Epithelial cell of esophagus (primary cell): Measurements from ENCODE around the gene CREB5.
A peak's percentile ranks its signal among the peaks of the same experiment; 100 is the strongest.

Experiments used
- DNase-seq: peaks from one replicate; pipeline ENCODE4 v3.0.0; 2010; ENCODE audit warnings: low read depth
- H3K4me3 ChIP-seq: 2 replicates; pipeline ENCODE4 v1.5.1; 2011; ENCODE audit warnings: mild to moderate bottlenecking, low read length, control low read depth
- TF ChIP-seq, protein P1 (sequence below): IDR thresholded peaks from 2 replicates; pipeline ENCODE4 v1.5.1; 2011; ENCODE audit warnings: low read depth, mild to moderate bottlenecking, low read length, control low read depth, inconsistent platforms; ENCODE audit not compliant: insufficient read depth; ENCODE audit errors: missing control alignments

CREB5 gene

DNA sequence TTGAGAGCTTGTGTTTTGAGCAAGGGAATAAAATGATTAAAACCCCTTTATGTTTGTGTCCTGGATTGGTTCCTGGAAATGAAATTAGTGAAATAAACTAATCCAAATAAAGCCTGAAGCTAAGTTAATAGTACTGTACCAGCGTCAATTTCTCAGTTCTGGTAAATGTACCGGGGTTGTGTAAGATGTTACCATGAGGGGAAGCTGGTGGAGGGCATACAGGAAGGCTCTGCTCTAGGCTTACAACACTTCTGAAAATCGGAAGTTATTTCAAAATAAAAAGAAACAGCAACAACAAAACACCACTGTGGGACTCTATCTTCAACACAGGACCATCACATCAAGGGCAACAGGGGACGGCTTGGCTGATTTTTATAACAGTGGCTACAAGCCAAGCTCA lies 257.0 kb downstream of the CREB5 start:
- DNase-seq, result no peak
- TF ChIP-seq, protein P1, sequence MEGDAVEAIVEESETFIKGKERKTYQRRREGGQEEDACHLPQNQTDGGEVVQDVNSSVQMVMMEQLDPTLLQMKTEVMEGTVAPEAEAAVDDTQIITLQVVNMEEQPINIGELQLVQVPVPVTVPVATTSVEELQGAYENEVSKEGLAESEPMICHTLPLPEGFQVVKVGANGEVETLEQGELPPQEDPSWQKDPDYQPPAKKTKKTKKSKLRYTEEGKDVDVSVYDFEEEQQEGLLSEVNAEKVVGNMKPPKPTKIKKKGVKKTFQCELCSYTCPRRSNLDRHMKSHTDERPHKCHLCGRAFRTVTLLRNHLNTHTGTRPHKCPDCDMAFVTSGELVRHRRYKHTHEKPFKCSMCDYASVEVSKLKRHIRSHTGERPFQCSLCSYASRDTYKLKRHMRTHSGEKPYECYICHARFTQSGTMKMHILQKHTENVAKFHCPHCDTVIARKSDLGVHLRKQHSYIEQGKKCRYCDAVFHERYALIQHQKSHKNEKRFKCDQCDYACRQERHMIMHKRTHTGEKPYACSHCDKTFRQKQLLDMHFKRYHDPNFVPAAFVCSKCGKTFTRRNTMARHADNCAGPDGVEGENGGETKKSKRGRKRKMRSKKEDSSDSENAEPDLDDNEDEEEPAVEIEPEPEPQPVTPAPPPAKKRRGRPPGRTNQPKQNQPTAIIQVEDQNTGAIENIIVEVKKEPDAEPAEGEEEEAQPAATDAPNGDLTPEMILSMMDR, result no peak

DNA sequence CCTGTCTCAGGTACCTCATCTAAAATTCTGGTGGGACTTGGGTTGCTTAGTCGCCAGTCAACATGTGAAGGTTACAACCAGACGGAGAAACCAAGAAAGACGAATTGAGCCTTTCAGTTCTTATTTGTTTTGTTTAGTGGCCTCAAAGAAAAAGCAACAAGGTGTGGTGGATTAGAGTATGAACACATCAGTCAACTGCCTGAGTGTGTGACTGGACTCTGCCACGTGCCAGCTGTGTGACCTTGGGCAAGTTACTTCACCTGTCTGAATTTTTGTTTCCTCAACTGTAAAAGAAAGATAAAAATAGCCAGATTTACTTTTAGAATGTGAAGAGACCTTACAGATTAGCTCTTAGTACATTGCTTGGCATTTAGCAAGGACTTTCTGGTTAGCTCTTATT lies 259.2 kb downstream of the CREB5 start:
- DNase-seq, result peak; percentile 49
- no peak overlapping the region for H3K4me3 ChIP-seq
- TF ChIP-seq, protein P1, result no peak

More for the DNA sequence above, 257.0 kb downstream of the CREB5 start:
- no peak overlapping the region for H3K4me3 ChIP-seq

DNA sequence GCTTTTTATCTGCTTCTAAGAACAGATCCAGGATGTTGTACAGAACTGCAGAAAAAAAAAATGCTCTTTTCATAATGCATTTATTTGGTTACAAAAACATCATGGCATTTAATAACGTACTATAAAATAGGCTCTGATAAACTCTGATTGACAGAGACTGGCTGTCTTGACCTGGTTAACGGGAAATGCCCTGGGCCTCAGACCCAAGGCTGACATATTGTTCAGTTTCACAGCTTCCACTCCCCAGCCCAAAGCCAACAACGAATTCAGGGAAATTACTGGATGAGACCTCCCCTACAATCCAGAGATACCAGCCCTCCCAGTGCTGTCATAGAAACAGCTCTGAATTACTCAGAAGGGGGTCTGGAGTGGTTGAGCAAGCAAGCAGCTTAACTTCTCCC lies 260.1 kb downstream of the CREB5 start:
- TF ChIP-seq, protein P1, result no peak
- H3K4me3 ChIP-seq, result no peak overlapping the region
- no peak for DNase-seq

DNA sequence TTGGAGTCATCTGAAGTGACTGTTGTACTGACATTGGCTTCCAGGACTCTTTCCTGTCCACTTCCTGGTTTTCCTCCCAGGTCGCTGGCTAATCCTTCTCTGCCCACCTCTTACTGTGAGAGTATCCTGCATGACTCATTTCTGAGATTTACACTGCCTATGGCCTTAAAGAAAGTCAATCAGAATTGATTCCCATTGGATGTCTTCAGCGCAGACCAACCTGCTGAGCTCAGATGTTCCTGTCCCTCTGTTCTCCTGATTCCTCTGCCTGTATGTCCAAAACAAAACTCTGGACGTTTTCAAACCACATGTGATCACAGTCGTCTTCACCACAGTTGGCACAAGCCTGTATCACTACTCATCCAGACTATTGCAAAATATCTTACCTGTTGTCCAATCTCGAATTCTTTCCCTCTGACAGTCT lies 262.1 kb downstream of the CREB5 start:
- H3K4me3 ChIP-seq, result no peak overlapping the region
- DNase-seq, result peak; percentile 89
- TF ChIP-seq, protein P1, result no peak

DNA sequence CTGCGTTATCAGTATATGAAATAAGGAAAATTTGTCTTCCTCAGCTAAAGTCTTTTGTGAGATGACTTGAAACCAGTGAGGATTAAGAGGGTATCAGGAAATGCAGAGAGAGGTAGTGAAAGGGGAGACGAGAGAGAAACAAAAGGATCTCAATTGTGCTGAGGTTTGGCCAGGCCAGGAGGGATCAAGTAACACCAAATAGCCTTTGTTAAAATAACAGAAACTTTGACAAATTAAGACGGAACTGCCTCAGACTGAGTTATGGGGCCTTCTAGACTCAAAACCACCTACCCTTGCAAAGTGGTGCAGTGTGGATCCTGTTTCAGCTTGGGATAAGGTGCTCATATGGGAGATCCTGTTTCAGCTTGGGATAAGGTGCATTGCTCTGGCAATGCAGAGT lies 263.1 kb downstream of the CREB5 start:
- TF ChIP-seq, protein P1, result no peak
- H3K4me3 ChIP-seq, result no peak overlapping the region

DNA sequence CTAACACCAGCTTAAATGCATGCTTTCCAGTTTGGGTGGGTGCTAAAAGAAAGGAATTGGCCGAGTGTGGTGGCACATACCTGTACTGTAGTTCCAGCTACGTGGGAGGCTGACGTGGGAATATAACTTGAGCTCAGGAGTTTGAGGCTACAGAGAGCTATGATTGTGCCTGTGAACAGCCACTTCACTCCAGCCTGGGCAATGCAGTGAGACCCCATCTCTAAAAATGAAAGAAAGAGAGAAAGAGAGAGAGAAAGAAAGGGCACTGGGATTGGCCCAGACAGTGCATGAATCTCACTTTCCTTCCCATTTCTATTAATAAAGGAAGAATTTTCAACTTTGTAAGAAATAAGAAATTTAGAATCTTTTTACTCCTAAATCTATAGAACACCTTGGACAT lies 265.4 kb downstream of the CREB5 start:
- TF ChIP-seq, protein P1, result no peak
- no peak overlapping the region for H3K4me3 ChIP-seq
- DNase-seq, result no peak

More for the DNA sequence above, 263.1 kb downstream of the CREB5 start:
- no peak for DNase-seq

DNA sequence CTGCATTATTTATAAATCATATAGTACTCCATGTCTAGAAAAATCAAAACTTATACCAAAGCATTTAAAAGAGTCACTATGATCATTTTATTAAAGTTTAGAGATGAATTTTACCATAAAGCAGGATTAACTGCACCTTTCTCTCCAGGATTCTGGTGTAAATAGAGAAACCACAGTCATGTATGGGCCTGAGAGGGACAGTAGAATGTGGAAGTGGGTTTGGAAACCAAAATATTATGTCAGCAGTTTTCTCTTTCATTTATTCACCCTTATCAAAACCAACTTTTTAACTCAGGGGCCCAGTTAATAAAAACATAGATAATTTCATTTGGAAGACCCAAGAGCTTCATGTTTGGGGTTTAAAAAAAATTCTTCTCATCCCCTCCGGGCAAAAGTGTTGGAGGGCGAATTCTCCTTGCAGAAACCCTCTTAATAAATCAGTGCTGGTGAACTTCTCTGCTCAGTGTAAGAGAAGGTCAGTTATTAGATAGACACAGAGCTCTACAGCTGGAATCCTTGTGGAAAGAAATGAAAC lies 266.2 kb downstream of the CREB5 start:
- TF ChIP-seq, protein P1, result no peak
- H3K4me3 ChIP-seq, result no peak overlapping the region
- peak; percentile 11 for DNase-seq
